HG02610 (cell line): ENCODE results near the gene EIF4G3.
"Not testable (repeated sequence)": the region's sequence is repeated elsewhere in the genome, so short reads cannot be mapped to it uniquely, and the experiment has no call there.

Source experiments
- ATAC-seq: cut with Tn5 transposase; IDR thresholded peaks from one replicate; pipeline ENCODE4 v1.9.1; 2021; ENCODE audit warnings: mild to moderate bottlenecking, moderate library complexity; ENCODE audit not compliant: unreplicated experiment

EIF4G3 gene

DNA sequence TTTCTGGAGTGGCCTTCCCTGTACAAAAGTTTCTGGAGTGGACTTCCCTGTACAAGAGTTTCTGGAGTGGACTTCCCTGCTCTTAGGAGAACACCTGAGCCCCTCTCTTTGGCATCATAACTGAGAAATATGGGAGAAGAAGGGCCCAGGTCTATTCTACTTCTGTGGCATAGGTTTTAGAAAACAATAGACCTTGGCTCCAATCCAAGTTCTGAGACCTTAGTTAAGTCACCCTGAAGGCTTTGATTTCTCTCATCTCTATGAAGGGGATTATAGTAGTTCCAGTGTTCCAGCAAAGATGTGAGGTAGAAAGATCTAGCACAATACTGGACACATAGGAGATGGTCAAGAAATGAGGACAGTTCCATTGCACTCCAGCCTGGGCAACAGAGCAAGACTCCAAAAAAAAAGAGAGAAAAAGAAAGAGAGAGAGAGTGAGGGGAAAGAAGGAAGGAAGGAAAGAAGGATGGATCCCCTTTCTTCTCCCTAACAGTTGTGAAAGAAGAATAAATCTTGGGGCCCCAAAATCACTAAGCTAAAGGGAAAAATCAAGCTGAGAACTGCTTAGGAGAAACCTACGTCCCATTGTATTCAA is 13.3 kb upstream of the EIF4G3 start:
- no peak for ATAC-seq

DNA sequence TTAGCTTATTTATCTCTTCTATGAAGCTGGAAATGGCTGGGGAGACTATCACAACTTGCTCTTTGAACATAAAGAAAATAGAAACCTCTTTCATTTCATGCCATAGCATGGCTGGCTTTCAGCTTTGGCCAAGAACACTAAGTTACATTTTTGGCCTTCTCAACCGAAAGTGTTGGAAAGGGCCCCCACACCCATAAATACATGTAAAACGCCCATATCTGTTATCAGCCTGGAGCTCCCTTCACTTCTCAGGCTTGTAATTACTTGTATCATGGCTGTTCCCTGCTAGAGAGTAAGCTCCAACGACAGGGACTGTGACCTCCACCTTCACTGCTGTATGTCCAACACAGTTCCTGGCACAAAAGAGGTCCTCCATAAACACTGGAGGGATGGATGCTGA is 12.7 kb upstream of the EIF4G3 start:
- ATAC-seq, result no peak

DNA sequence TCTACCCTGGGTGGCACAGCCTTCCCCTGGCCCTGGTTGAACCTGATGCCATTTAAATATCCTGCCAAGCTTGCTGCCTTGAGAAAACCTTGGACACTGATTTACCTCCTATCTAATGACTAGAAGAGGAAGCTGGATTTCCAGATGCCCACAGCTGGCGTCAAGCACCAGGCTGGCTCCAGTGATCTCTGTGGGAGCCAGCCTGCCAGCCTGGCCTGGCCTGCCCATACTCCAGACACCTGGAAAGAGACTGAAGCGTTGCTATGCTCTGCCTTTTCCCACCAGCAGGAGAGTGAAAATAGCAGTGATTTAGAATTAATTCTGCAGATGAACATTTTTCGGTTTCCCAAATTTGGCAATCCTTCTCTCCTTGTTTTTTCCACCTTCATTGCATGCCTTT is 11.5 kb upstream of the EIF4G3 start:
- ATAC-seq, result no peak

GRCh38 chr1:21185221-21185731 is 8.6 kb upstream of the EIF4G3 start:
- no peak for ATAC-seq

DNA sequence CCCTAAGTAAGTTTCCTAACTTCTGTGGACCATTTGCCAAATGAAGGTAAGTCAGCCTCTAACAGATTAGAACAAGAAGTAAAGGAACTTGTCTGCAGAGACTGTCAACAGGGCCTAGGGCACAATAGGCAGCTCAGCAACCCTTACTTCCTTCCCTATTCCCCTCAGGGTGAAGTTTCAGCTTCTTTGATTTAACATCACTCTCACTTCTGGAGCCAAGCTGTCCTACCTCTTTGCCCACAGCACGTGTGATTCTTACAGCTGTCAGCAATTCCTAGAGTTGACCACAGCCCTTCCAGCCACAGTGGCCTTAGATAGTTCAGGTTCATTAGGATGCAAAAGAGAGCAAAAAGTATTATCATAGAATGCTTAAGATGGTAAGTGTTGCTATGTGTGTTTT is 7.6 kb upstream of the EIF4G3 start:
- no peak for ATAC-seq

- no peak for ATAC-seq
These were observed 5.6 kb upstream of the EIF4G3 start for GRCh38 chr1:21182181-21182731.

GRCh38 chr1:21178271-21178670 is 1.6 kb upstream of the EIF4G3 start:
- not testable (repeated sequence) for ATAC-seq

- no peak for ATAC-seq
These were observed 771 bp downstream of the EIF4G3 start for GRCh38 chr1:21175670-21176581.

DNA sequence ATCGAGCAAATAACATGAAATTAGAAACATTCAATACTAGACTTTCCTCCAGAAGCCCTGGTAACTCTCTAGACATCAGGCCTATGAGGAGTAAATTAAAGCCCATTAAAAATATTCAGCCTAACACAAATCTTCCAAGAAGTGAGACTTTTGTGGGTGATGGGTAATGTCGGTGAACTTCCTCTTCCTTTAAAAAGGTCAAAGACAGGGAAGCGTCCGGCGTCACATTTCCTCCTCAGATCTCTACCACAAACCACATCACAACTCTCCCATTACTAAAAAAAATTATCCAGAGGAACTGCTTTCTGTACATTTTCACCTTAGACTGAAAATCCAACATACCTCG is 1.4 kb downstream of the EIF4G3 start:
- no peak for ATAC-seq

GRCh38 chr1:21174654-21175323 is 1.9 kb downstream of the EIF4G3 start:
- ATAC-seq, result no peak

GRCh38 chr1:21174230-21174629 is 2.5 kb downstream of the EIF4G3 start:
- no peak for ATAC-seq

GRCh38 chr1:21173096-21173495 is 3.6 kb downstream of the EIF4G3 start:
- not testable (repeated sequence) for ATAC-seq

DNA sequence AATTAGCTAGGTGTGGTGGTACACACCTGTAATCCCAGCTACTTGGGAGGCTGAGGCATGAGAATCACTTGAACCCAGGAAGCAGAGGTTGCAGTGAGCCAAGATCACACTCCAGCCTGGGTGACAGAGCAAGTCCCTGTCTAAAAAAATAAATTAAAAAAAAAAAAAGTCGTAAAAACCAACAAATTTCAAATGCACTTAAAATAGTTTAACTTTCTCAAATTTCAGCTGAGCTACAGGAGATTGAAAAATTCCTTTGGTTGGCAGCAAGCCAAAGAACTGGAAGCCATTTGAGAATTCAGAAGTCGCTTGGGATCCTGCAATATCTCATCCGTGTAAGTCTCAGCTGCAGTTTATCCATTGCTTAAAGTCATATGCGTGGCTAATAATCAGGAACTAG is 5.9 kb downstream of the EIF4G3 start:
- ATAC-seq, result not testable (repeated sequence)

- no peak for ATAC-seq
These were observed 8.3 kb downstream of the EIF4G3 start for GRCh38 chr1:21168444-21168843.

DNA sequence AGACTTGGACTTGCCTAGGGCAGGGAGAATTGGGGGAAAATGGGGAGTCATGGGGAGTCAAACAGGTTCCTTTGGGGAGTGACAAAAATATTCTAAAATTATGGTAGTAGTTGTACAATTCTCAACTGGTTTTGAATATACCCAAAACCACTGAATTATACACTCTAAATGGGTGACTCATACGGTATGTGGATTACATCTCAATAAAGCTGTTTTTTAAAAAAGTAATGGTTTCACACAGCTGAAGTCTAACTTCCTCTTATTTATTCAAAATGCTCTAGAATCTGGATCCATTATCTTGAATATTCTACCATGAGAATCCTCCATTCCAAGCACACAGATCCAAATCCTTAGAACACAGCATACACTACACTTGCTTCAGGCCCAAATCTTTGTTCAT is 11.1 kb downstream of the EIF4G3 start:
- no peak for ATAC-seq

DNA sequence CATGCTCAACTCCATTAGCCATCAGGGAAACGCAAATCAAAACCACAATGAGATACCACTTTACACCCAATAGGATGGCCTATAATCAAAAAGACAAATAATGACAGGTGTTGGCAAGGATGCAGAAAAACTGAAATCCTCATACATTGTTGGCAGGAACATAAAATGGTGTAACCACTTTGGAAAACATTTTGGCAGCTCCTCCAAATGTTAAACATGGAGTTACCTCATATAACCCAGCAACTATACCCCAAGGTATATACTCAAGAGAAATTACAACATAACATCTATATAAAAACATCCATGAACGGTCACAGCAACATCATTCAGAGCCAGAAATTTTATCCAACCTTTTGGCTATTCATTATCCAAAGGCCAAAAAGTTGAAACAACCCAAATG is 11.6 kb downstream of the EIF4G3 start:
- ATAC-seq, result no peak

- no peak for ATAC-seq
These were observed 12.4 kb downstream of the EIF4G3 start for GRCh38 chr1:21164266-21164665.

DNA sequence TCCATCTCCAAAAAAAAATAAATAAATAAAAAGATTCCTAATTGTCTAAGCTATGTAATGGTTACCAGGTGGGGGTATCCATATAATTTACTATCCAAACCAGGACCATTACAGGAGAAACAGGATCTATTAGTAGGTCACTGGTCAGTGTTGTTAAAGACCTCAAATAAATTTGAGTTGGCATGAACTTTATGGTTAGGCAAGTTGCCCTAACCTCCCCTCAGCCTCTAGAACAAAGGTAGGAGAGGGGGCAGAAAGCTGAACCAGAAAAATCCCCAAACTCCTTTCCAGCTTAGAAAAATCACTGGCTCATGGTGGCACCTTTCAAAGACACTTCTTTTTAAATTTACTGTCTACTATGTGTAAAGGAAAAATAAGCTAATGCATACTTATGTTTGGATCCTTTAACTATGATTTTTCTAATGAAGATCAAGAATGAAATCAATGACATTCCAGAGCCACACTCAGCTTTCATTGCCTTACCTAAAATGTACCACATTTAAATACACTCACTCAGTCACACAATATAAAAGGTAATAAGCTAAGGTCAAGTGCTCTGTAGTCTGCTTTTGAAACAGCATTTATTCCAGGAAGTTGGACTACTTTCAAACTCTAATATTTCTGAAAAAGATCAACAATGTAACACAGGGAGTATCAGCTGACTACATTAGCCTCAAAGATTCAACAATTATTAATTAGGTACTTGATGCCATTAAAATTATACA is 13.8 kb downstream of the EIF4G3 start:
- ATAC-seq, result no peak

GRCh38 chr1:21161842-21162241 is 14.9 kb downstream of the EIF4G3 start:
- ATAC-seq, result no peak

- no peak for ATAC-seq
These were observed 16.4 kb downstream of the EIF4G3 start for GRCh38 chr1:21160263-21160796.

GRCh38 chr1:21157868-21158267 is 18.8 kb downstream of the EIF4G3 start:
- ATAC-seq, result no peak
